SK-N-MC (cell line): ENCODE data around the gene PDZD2.

Source experiments
- EZH2 ChIP-seq: fragments of 200-600 bp; sonication (generic); IDR thresholded peaks from one replicate; pipeline ENCODE4 v1.6.1; 2017; ENCODE audit warnings: antibody characterized with exemption
- FOXP2 ChIP-seq: optimal IDR thresholded peaks from 2 replicates; pipeline ENCODE3; 2011; ENCODE audit warnings: mild to moderate bottlenecking, moderate library complexity; ENCODE audit not compliant: insufficient read depth; ENCODE audit errors: extremely low read length, control extremely low read depth
- POLR2AphosphoS5 ChIP-seq: IDR thresholded peaks from 2 replicates; pipeline ENCODE4 v1.6.1; 2012; ENCODE audit warnings: mild to moderate bottlenecking, low read depth, low read length, borderline replicate concordance

- no peak for TF ChIP-seq POLR2AphosphoS5
- no peak for TF ChIP-seq EZH2
- TF ChIP-seq FOXP2 = no peak
These were observed 221.9 kb downstream of the PDZD2 start for GRCh38 chr5:31860726-31861433.
